ENCODE data around the gene FOXK1. TPM values are rescaled to one million over a fixed set of nuclear protein-coding genes. Genes with fewer than 3 reads are reported as not detected.

FOXK1 gene
- total RNA-seq, 1 donor from 2014 or later = 41.7 TPM

DNA sequence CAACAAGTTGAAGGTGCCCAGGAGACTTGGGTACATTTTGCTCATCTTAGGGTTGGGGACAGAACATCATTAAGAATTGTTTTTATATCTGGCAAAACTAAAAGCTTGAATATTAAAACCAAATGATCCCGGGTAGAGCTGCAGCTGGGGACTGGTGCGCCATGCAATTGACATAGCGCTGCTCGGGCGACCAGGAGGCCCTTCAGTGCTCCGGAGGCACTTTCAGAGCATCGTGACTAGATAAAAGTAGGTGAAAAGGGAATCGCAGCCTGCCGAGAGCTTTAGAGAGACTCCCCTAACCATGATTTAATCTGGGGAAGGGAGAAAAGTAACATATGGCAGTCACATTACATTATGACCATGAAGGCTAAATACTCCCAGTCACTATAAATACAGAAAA is 21.4 kb downstream of the FOXK1 start:
- Mint-ChIP-seq H3K4me3 (ENCODE audit: unreplicated experiment) (peak overlapping the region; percentile 74), H3K4me1 (ENCODE audit: low read depth, unreplicated experiment) (peaks cover 43% of the 10 kb centered on the region)

GRCh38 chr7:4706384-4707216 is 24.5 kb downstream of the FOXK1 start:
- Mint-ChIP-seq H3K27me3 (ENCODE audit: unreplicated experiment) (peaks cover 5% of the 10 kb centered on the region), H3K4me3 (ENCODE audit: unreplicated experiment) (peak overlapping the region; percentile 81), H3K27ac (ENCODE audit: unreplicated experiment) (peak overlapping the region; percentile 98), H3K9me3 (ENCODE audit: unreplicated experiment) (peaks cover 14% of the 10 kb centered on the region), H3K36me3 (ENCODE audit: unreplicated experiment) (no peaks in the 10 kb centered on the region), H3K4me1 (ENCODE audit: low read depth, unreplicated experiment) (peaks cover 52% of the 10 kb centered on the region)
- TF ChIP-seq CTCF (IDR thresholded peaks at IDR 0.05; ENCODE audit: partially characterized antibody, unreplicated experiment) = no peak
- DNase-seq = peak; percentile 49

More for the DNA sequence above, 21.4 kb downstream of the FOXK1 start:
- H3K27me3 Mint-ChIP-seq (ENCODE audit: unreplicated experiment) = peaks cover 5% of the 10 kb centered on the region
- no peaks in the 10 kb centered on the region for H3K36me3 Mint-ChIP-seq (ENCODE audit: unreplicated experiment)
- DNase-seq = no peak
- no peak for TF ChIP-seq CTCF (IDR thresholded peaks at IDR 0.05; ENCODE audit: partially characterized antibody, unreplicated experiment)
- peaks cover 5% of the 10 kb centered on the region for H3K9me3 Mint-ChIP-seq (ENCODE audit: unreplicated experiment)
- H3K27ac Mint-ChIP-seq (ENCODE audit: unreplicated experiment) = peak overlapping the region; percentile 94

- peaks cover 57% of the 10 kb centered on the region for H3K4me1 Mint-ChIP-seq (ENCODE audit: low read depth, unreplicated experiment)
- H3K4me3 Mint-ChIP-seq (ENCODE audit: unreplicated experiment) = peak overlapping the region; percentile 81
- peaks cover 7% of the 10 kb centered on the region for H3K27me3 Mint-ChIP-seq (ENCODE audit: unreplicated experiment)
Observed at GRCh38 chr7:4707217-4707741, 25.2 kb downstream of the FOXK1 start.

GRCh38 chr7:4707980-4708411 is 25.9 kb downstream of the FOXK1 start:
- Mint-ChIP-seq H3K9me3 (ENCODE audit: unreplicated experiment) (peaks cover 24% of the 10 kb centered on the region), H3K4me3 (ENCODE audit: unreplicated experiment) (peak overlapping the region; percentile 81), H3K27ac (ENCODE audit: unreplicated experiment) (peak overlapping the region; percentile 98), H3K36me3 (ENCODE audit: unreplicated experiment) (no peaks in the 10 kb centered on the region), H3K27me3 (ENCODE audit: unreplicated experiment) (peaks cover 7% of the 10 kb centered on the region), H3K4me1 (ENCODE audit: low read depth, unreplicated experiment) (peaks cover 56% of the 10 kb centered on the region)
- TF ChIP-seq CTCF (IDR thresholded peaks at IDR 0.05; ENCODE audit: partially characterized antibody, unreplicated experiment) = no peak
- DNase-seq = no peak

More at GRCh38 chr7:4707217-4707741, 25.2 kb downstream of the FOXK1 start:
- TF ChIP-seq CTCF (IDR thresholded peaks at IDR 0.05; ENCODE audit: partially characterized antibody, unreplicated experiment) = no peak
- peak; percentile 38 for DNase-seq
- Mint-ChIP-seq H3K9me3 (ENCODE audit: unreplicated experiment) (peaks cover 20% of the 10 kb centered on the region), H3K27ac (ENCODE audit: unreplicated experiment) (peak overlapping the region; percentile 98), H3K36me3 (ENCODE audit: unreplicated experiment) (no peaks in the 10 kb centered on the region)

GRCh38 chr7:4709187-4709586 is 27.1 kb downstream of the FOXK1 start:
- Mint-ChIP-seq H3K9me3 (ENCODE audit: unreplicated experiment) (peaks cover 29% of the 10 kb centered on the region), H3K27me3 (ENCODE audit: unreplicated experiment) (peaks cover 5% of the 10 kb centered on the region), H3K36me3 (ENCODE audit: unreplicated experiment) (no peaks in the 10 kb centered on the region), H3K4me3 (ENCODE audit: unreplicated experiment) (no peak overlapping the region), H3K4me1 (ENCODE audit: low read depth, unreplicated experiment) (peaks cover 48% of the 10 kb centered on the region), H3K27ac (ENCODE audit: unreplicated experiment) (no peak overlapping the region)
- peak; percentile 38 for TF ChIP-seq CTCF (IDR thresholded peaks at IDR 0.05; ENCODE audit: partially characterized antibody, unreplicated experiment)
- peak; percentile 63 for DNase-seq

All from glutamatergic neuron (in vitro differentiated cells).